ENCODE data around the gene DRAXIN. TPM values are rescaled to one million over a fixed set of nuclear protein-coding genes. Genes with fewer than 3 reads are reported as not detected.

Gene DRAXIN
- total and polyA plus RNA-seq, 2 donors (not counting 3 experiments of a cell fraction or from before 2014, with no cell fraction given): 0.44 to 3.2 TPM

DNA sequence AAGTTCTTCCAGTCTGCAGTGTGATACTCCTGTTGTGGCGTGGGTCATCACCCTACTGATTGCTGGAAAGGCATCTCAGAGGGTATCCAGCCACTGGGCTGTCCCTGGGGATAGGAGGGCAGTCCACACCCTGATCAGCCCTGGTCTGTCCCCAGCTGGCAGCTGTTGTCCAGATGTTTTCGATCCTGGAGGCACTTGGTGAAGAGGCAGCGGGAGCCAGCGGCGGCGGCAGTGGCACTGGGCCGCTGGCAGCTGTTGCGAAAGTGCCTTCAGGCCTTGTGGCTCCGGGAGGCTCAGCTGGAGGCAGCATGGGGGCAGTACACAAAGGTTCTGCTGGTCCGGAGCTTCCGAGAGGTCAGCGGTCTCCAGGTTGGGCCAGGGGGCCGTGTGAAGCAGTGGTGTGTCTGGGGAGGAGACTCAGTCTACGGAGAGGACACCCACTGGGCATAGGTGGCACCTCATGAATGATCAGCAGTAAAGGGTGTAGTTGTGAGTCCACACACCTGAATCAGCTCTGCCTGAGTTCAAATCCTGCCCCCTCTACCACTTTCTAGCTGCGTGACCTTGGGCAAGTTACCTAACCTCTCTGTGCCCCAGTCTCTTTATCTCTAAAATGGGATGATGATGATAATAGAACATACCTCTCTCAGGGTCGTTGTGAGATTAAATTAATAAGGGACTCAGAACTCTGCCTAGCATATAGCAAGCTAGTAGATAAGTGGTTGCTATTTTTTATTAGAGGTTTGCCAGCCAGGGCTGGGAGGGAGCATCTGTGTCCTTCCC, 76.6 kb downstream of the DRAXIN start:
- no peak overlapping the region for H2AFZ ChIP-seq (ENCODE audit: low read depth, low read length)
- ChIA-PET POLR2A (no interaction called here), CTCF (no interaction called here)
- dilution Hi-C loops (cut with MboI; ENCODE audit: extremely low pct_ligation_motif_present, low sequenced_read_pairs): no loop called here
- no TSS peak for BruUV-seq (replicated peaks)
- H3K4me2 ChIP-seq (ENCODE audit: insufficient read depth, low read length): no peak overlapping the region
- no peaks in the 10 kb centered on the region for H3K9me3 ChIP-seq (replicated peaks; ENCODE audit: control insufficient read depth, insufficient read depth, low read length)
- H3K79me2 ChIP-seq (ENCODE audit: control insufficient read depth, insufficient read depth, low read length): no peaks in the 10 kb centered on the region
- H3K9ac ChIP-seq (replicated peaks; ENCODE audit: extremely low read depth, insufficient read depth, low read length): no peak overlapping the region
- FAIRE-seq (no peak), DNase-seq (ENCODE audit: low read depth, low spot score) (no peak)
- TF ChIP-seq, protein P1, sequence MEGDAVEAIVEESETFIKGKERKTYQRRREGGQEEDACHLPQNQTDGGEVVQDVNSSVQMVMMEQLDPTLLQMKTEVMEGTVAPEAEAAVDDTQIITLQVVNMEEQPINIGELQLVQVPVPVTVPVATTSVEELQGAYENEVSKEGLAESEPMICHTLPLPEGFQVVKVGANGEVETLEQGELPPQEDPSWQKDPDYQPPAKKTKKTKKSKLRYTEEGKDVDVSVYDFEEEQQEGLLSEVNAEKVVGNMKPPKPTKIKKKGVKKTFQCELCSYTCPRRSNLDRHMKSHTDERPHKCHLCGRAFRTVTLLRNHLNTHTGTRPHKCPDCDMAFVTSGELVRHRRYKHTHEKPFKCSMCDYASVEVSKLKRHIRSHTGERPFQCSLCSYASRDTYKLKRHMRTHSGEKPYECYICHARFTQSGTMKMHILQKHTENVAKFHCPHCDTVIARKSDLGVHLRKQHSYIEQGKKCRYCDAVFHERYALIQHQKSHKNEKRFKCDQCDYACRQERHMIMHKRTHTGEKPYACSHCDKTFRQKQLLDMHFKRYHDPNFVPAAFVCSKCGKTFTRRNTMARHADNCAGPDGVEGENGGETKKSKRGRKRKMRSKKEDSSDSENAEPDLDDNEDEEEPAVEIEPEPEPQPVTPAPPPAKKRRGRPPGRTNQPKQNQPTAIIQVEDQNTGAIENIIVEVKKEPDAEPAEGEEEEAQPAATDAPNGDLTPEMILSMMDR (IDR thresholded peaks at IDR 0.05; ENCODE audit: extremely low read depth in 1 of 2, insufficient read depth in 1 of 2, low read depth in 1 of 2, low read length in 2 of 2): no peak
- TF ChIP-seq, protein P2, sequence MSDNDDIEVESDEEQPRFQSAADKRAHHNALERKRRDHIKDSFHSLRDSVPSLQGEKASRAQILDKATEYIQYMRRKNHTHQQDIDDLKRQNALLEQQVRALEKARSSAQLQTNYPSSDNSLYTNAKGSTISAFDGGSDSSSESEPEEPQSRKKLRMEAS (IDR thresholded peaks at IDR 0.05; ENCODE audit: insufficient read depth, insufficient read length): no peak
- TF ChIP-seq MYC (IDR thresholded peaks at IDR 0.05; ENCODE audit: low read depth, low read length): no peak
- no peak for TF ChIP-seq JUN (IDR thresholded peaks at IDR 0.05; ENCODE audit: borderline replicate concordance, insufficient read depth, insufficient read length, low read depth)
- TF ChIP-seq FOS (IDR thresholded peaks at IDR 0.05; ENCODE audit: borderline replicate concordance, insufficient read depth, low read length): no peak
- no peak for TF ChIP-seq POLR2A (IDR thresholded peaks at IDR 0.05; ENCODE audit: low read depth, low read length)
- no peak for TF ChIP-seq EZH2 (IDR thresholded peaks at IDR 0.05; ENCODE audit: borderline replicate concordance, low read depth, low read length, severe bottlenecking)
- H4K20me1 ChIP-seq (replicated peaks; ENCODE audit: control insufficient read depth, extremely low read depth, insufficient read depth, low read length): no peaks in the 10 kb centered on the region
- intact Hi-C loops (cut with micrococcal nuclease): no loop called here
- no peak overlapping the region for H3K27ac ChIP-seq (ENCODE audit: insufficient read depth, low read depth, low read length)
- peaks cover 4% of the 10 kb centered on the region for H3K4me1 ChIP-seq (ENCODE audit: control insufficient read depth, extremely low read depth, insufficient read depth, low read length)
- no peaks in the 10 kb centered on the region for H3K9me1 ChIP-seq (replicated peaks; ENCODE audit: control insufficient read depth, extremely low read depth, insufficient read depth, low read length)
- H3K36me3 ChIP-seq (ENCODE audit: control insufficient read depth in 2 of 2, extremely low read depth in 1 of 2, insufficient read depth in 2 of 2, low read length in 2 of 2): no peaks in the 10 kb centered on the region
- no peak overlapping the region for H3K4me3 ChIP-seq (replicated peaks in 1 of 3; ENCODE audit: insufficient read depth in 1 of 3, low read depth in 1 of 3, low read length in 3 of 3)
- H3K27me3 ChIP-seq (ENCODE audit: control insufficient read depth in 2 of 2, insufficient read depth in 2 of 2, low read length in 2 of 2): no peaks in the 10 kb centered on the region
